ENCODE data around the gene TET2. TPM values are rescaled to one million over a fixed set of nuclear protein-coding genes. Genes with fewer than 3 reads are reported as not detected.

The TET2 gene
- total RNA-seq, 1 experiment from 2014 or later = 3.4 TPM

DNA sequence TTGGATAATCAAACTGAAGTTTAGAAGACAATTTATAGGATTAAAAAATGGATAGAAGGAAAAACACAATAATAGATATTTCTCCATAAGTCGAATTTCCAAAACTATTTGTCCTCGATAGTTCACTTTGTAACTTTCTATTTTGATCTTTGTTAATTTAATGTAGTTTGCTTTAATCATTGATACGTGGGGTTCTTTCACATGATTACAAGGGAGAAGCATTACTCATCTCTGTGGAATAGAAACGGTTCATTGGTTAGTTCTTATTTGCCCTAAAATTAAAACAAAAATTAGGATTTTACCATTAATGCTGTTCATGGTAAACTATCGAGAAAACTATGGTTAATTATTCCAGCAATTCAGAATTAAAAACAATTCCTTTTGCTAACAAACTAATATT lies 2.1 kb downstream of the TET2 start:
- CTCF ChIA-PET = no interaction called here
- DNase-seq (ENCODE audit: low spot score) (no peak), ATAC-seq (no peak)
- H3K36me3 Mint-ChIP-seq = no peaks in the 10 kb centered on the region
- H3K4me3 Mint-ChIP-seq = no peak overlapping the region
- H3K27me3 Mint-ChIP-seq (ENCODE audit: low read depth) = peaks cover 82% of the 10 kb centered on the region
- no peak for TF ChIP-seq NR1H2 (CRISPR knock-in tag; IDR thresholded peaks at IDR 0.05)
- TF ChIP-seq GRHL2 (CRISPR knock-in tag; IDR thresholded peaks at IDR 0.05; ENCODE audit: insufficient replicate concordance, severe bottlenecking) = no peak
- no peak for TF ChIP-seq TCF7 (CRISPR knock-in tag; IDR thresholded peaks at IDR 0.05; ENCODE audit: low read depth)
- TF ChIP-seq NFE2L1 (CRISPR knock-in tag; IDR thresholded peaks at IDR 0.05) = no peak
- no peak for TF ChIP-seq CREM (CRISPR knock-in tag; IDR thresholded peaks at IDR 0.05)
- TF ChIP-seq, protein P1, sequence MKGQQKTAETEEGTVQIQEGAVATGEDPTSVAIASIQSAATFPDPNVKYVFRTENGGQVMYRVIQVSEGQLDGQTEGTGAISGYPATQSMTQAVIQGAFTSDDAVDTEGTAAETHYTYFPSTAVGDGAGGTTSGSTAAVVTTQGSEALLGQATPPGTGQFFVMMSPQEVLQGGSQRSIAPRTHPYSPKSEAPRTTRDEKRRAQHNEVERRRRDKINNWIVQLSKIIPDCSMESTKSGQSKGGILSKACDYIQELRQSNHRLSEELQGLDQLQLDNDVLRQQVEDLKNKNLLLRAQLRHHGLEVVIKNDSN (CRISPR knock-in tag; IDR thresholded peaks at IDR 0.05) = no peak
- TF ChIP-seq, protein P2, sequence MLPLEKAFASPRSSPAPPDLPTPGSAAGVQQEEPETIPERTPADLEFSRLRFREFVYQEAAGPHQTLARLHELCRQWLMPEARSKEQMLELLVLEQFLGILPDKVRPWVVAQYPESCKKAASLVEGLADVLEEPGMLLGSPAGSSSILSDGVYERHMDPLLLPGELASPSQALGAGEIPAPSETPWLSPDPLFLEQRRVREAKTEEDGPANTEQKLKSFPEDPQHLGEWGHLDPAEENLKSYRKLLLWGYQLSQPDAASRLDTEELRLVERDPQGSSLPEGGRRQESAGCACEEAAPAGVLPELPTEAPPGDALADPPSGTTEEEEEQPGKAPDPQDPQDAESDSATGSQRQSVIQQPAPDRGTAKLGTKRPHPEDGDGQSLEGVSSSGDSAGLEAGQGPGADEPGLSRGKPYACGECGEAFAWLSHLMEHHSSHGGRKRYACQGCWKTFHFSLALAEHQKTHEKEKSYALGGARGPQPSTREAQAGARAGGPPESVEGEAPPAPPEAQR (CRISPR knock-in tag; IDR thresholded peaks at IDR 0.05) = no peak
- TF ChIP-seq, protein P3, sequence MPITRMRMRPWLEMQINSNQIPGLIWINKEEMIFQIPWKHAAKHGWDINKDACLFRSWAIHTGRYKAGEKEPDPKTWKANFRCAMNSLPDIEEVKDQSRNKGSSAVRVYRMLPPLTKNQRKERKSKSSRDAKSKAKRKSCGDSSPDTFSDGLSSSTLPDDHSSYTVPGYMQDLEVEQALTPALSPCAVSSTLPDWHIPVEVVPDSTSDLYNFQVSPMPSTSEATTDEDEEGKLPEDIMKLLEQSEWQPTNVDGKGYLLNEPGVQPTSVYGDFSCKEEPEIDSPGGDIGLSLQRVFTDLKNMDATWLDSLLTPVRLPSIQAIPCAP (CRISPR knock-in tag; IDR thresholded peaks at IDR 0.05) = no peak
- no peak for TF ChIP-seq OVOL2 (CRISPR knock-in tag; IDR thresholded peaks at IDR 0.05; ENCODE audit: borderline replicate concordance)
- no peak for TF ChIP-seq SP1 (CRISPR knock-in tag; conservative IDR thresholded peaks at IDR 0.05)
- TF ChIP-seq SOX15 (CRISPR knock-in tag; IDR thresholded peaks at IDR 0.05) = no peak
- TF ChIP-seq ETV6 (CRISPR knock-in tag; IDR thresholded peaks at IDR 0.05) = no peak
- TF ChIP-seq, protein P4, sequence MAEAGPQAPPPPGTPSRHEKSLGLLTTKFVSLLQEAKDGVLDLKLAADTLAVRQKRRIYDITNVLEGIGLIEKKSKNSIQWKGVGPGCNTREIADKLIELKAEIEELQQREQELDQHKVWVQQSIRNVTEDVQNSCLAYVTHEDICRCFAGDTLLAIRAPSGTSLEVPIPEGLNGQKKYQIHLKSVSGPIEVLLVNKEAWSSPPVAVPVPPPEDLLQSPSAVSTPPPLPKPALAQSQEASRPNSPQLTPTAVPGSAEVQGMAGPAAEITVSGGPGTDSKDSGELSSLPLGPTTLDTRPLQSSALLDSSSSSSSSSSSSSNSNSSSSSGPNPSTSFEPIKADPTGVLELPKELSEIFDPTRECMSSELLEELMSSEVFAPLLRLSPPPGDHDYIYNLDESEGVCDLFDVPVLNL (CRISPR knock-in tag; IDR thresholded peaks at IDR 0.05; ENCODE audit: borderline replicate concordance, low read depth) = no peak
- no peak for TF ChIP-seq ZNF416 (CRISPR knock-in tag; IDR thresholded peaks at IDR 0.05)
- no peak for TF ChIP-seq SMAD3 (CRISPR knock-in tag; IDR thresholded peaks at IDR 0.05; ENCODE audit: borderline replicate concordance)
- TF ChIP-seq, protein P5, sequence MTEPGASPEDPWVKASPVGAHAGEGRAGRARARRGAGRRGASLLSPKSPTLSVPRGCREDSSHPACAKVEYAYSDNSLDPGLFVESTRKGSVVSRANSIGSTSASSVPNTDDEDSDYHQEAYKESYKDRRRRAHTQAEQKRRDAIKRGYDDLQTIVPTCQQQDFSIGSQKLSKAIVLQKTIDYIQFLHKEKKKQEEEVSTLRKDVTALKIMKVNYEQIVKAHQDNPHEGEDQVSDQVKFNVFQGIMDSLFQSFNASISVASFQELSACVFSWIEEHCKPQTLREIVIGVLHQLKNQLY (CRISPR knock-in tag; IDR thresholded peaks at IDR 0.05) = no peak
- no peak for TF ChIP-seq ESRRA (CRISPR knock-in tag; IDR thresholded peaks at IDR 0.05; ENCODE audit: borderline replicate concordance)
- TF ChIP-seq, protein P6, sequence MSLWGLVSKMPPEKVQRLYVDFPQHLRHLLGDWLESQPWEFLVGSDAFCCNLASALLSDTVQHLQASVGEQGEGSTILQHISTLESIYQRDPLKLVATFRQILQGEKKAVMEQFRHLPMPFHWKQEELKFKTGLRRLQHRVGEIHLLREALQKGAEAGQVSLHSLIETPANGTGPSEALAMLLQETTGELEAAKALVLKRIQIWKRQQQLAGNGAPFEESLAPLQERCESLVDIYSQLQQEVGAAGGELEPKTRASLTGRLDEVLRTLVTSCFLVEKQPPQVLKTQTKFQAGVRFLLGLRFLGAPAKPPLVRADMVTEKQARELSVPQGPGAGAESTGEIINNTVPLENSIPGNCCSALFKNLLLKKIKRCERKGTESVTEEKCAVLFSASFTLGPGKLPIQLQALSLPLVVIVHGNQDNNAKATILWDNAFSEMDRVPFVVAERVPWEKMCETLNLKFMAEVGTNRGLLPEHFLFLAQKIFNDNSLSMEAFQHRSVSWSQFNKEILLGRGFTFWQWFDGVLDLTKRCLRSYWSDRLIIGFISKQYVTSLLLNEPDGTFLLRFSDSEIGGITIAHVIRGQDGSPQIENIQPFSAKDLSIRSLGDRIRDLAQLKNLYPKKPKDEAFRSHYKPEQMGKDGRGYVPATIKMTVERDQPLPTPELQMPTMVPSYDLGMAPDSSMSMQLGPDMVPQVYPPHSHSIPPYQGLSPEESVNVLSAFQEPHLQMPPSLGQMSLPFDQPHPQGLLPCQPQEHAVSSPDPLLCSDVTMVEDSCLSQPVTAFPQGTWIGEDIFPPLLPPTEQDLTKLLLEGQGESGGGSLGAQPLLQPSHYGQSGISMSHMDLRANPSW (CRISPR knock-in tag; conservative IDR thresholded peaks at IDR 0.05; ENCODE audit: low read depth) = no peak
- TF ChIP-seq JUN (CRISPR knock-in tag; IDR thresholded peaks at IDR 0.05) = no peak
- TF ChIP-seq, protein P7, sequence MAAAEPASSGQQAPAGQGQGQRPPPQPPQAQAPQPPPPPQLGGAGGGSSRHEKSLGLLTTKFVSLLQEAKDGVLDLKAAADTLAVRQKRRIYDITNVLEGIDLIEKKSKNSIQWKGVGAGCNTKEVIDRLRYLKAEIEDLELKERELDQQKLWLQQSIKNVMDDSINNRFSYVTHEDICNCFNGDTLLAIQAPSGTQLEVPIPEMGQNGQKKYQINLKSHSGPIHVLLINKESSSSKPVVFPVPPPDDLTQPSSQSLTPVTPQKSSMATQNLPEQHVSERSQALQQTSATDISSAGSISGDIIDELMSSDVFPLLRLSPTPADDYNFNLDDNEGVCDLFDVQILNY (CRISPR knock-in tag; IDR thresholded peaks at IDR 0.05) = no peak
- POLR2A ChIA-PET = no interaction called here
- H3K9me3 Mint-ChIP-seq = no peaks in the 10 kb centered on the region
- H3K4me1 Mint-ChIP-seq = peaks cover 20% of the 10 kb centered on the region
- H3K27ac Mint-ChIP-seq = no peak overlapping the region

Data from WTC11 (cell line).